Epithelial cell of proximal tubule (primary cell): Measurements from ENCODE around the gene CELA3A. TPM values are rescaled to one million over a fixed set of nuclear protein-coding genes. Genes with fewer than 3 reads are reported as not detected.
"Not testable (repeated sequence)": the region's sequence is repeated elsewhere in the genome, so short reads cannot be mapped to it uniquely, and the experiment has no call there.

Experiments used
- DNase-seq: peaks from one replicate; pipeline ENCODE4 v3.0.0-alpha.2; 2011; ENCODE audit warnings: low read depth
- H3K4me3 ChIP-seq: 2 replicates; pipeline ENCODE4 v1.5.1; 2011; ENCODE audit warnings: low read depth, mild to moderate bottlenecking, low read length
- total RNA-seq: library from RNA; depleted of rRNA; stranded (reverse); fragments of >200 nt; gene quantifications from 2 replicates; pipeline ENCODE4 v1.2.3, GENCODE V29; 2015
- TF ChIP-seq, protein P1 (sequence below): conservative IDR thresholded peaks from 2 replicates; pipeline ENCODE4 v1.5.1; 2012; ENCODE audit warnings: low read depth, mild to moderate bottlenecking, low read length

CELA3A gene
- total RNA-seq, 1 donor from 2014 or later: not detected

- not testable (repeated sequence) for H3K4me3 ChIP-seq, DNase-seq
- TF ChIP-seq, protein P1, sequence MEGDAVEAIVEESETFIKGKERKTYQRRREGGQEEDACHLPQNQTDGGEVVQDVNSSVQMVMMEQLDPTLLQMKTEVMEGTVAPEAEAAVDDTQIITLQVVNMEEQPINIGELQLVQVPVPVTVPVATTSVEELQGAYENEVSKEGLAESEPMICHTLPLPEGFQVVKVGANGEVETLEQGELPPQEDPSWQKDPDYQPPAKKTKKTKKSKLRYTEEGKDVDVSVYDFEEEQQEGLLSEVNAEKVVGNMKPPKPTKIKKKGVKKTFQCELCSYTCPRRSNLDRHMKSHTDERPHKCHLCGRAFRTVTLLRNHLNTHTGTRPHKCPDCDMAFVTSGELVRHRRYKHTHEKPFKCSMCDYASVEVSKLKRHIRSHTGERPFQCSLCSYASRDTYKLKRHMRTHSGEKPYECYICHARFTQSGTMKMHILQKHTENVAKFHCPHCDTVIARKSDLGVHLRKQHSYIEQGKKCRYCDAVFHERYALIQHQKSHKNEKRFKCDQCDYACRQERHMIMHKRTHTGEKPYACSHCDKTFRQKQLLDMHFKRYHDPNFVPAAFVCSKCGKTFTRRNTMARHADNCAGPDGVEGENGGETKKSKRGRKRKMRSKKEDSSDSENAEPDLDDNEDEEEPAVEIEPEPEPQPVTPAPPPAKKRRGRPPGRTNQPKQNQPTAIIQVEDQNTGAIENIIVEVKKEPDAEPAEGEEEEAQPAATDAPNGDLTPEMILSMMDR: peak; percentile 15
These were observed 20.8 kb upstream of the CELA3A start for GRCh38 chr1:21980515-21981220.

DNA sequence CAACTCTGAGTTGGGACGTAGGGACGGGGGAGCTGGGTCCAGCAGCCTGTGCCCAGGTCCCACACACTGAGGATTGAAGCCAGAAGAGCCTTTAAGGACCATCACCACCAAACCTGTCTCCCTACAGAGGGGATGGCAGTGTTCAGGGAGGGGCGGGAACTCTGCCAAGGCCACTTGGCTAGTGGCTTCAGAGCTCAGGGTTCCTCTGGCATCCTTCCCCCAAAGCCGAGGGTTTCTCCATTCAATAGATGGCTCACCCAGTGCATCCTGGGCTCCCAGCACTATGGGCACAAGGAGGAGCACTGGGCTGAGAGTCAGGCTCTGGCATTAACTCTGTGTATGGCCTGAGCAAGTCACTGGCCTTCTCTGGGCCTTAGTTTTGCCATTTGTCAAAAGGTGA, 20.2 kb upstream of the CELA3A start:
- not testable (repeated sequence) for H3K4me3 ChIP-seq, DNase-seq

DNA sequence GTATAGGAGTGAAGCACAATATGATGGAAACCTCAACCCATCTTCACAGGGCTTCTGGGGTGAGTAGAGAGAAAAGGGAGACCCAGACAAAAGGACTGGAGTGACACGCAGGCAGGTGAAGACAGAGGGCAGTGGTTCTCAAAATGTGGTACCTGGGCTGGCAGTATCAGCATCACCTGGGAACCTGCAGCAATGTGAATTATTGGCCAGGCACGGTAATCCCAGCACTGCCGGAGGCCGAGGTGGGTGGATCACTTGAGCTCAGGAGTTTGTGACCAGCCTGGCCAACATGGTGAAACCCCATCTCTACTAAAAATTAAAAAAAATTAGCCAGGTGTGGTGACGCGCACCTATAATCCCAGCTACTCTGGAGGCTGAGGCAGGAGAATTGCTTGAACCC, 19.3 kb upstream of the CELA3A start:
- H3K4me3 ChIP-seq, DNase-seq: not testable (repeated sequence)

- H3K4me3 ChIP-seq, DNase-seq: not testable (repeated sequence)
These were observed 17.9 kb upstream of the CELA3A start for GRCh38 chr1:21983539-21983938.

GRCh38 chr1:21985893-21986292, 15.6 kb upstream of the CELA3A start:
- not testable (repeated sequence) for DNase-seq, H3K4me3 ChIP-seq

DNA sequence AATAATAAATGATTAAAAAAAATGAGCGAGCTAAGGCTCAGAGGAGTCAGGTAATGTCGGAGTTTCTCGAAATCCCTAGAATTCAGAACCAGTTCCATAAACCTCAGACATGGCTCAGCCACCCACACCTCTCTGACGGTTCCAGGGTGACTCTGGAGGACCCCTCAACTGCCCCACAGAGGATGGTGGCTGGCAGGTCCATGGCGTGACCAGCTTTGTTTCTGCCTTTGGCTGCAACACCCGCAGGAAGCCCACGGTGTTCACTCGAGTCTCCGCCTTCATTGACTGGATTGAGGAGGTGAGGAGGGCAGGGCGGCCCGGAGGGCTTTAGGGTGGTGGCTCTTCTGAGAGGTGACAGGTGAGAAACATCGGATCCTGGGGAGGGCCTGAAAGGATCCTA, 15.1 kb upstream of the CELA3A start:
- H3K4me3 ChIP-seq, DNase-seq: not testable (repeated sequence)

- DNase-seq, H3K4me3 ChIP-seq: not testable (repeated sequence)
These were observed 11.6 kb upstream of the CELA3A start for GRCh38 chr1:21989672-21990393.

DNA sequence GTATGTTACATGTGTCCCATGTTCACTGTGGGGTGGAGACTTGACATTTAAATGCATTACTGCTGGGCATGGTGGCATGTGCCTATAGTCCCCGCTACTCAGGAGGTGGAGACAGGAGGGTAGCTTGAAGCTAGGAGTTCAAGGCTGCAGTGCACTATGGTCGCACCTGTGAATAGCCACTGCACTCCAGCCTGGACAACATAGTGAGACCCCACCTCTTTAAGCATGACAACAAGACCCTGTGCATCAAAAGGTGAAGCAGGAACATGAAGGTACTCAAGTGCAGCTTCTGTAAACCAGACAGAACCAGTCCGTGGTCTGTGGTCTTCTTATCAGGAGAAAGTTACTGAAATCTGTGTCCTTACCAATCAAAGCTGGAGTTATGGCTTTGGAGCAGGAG, 9.3 kb upstream of the CELA3A start:
- DNase-seq: not testable (repeated sequence)

GRCh38 chr1:21994716-21995115, 6.7 kb upstream of the CELA3A start:
- not testable (repeated sequence) for H3K4me3 ChIP-seq, DNase-seq

More for the DNA sequence above, 9.3 kb upstream of the CELA3A start:
- H3K4me3 ChIP-seq: not testable (repeated sequence)

DNA sequence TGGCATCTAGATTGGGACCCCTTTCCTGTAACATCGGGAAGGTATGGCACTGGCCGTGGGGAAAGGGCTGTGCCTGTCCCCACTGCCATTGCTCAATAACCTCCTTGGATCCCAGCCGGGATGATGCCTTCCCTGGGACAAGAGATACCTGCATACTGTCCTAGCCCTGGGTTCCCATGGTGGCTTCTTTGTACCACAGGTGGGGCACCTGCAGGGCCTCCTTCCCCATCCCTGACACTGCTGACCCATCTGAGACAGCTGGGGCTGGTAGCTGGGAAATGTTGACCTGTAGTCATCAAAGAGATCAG, 4.8 kb upstream of the CELA3A start:
- DNase-seq, H3K4me3 ChIP-seq: not testable (repeated sequence)

DNA sequence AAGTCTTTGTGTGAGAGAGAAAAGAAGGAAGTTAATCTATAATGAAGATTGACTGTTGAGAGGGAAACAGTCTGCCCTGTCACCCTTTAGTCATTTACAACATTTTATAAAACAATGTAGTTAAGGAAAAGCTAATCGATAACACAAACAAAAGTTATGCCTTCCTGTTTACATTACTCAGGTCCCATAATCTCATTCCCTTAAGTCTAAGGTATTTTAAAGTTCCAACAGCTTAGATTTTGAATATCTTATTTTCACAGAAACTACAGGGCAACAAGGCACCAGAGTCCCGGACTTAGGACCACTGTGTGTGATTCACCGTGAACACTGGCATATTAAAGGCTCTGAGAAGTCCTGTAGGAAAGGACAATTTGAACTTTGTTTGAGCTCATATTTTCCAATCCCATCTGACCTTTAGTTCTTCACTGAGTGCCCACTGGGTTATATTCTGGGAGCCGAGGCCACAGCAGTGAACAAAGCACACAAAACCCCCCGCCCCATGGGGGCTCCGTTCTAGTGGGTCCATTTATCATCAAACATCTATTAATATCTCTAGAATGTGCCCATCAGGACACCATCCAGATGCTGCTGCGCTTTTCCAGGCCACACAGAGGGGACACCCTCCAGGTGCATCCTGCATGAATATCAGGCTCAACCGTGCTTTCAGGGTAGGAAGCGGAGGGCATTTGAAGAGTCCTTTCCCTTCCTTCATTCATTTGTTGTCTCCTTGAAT, 3.4 kb upstream of the CELA3A start:
- H3K4me3 ChIP-seq: not testable (repeated sequence)

GRCh38 chr1:21998624-21999294, 2.7 kb upstream of the CELA3A start:
- H3K4me3 ChIP-seq, DNase-seq: not testable (repeated sequence)

More for the DNA sequence above, 3.4 kb upstream of the CELA3A start:
- peak; percentile 31 for DNase-seq

DNA sequence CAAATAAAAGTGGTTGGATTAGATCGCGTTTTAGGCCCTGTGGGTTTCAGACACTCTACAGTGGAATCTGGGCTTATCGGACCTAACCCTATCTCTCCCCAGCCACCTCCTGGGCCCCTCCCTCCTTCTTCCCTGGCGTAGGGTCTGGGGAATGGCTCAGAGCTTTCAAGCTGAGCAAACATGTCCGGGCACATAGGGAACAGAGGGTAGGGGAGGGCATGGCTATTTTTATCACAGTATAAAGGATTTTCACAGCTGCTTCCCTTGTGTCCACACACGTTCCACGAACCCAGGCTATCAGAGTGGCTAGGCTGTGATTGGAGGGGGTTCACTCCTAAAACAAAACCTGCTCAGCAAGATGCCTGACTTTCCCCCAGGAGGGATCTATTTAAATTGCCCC, 1.8 kb upstream of the CELA3A start:
- H3K4me3 ChIP-seq, DNase-seq: not testable (repeated sequence)

DNA sequence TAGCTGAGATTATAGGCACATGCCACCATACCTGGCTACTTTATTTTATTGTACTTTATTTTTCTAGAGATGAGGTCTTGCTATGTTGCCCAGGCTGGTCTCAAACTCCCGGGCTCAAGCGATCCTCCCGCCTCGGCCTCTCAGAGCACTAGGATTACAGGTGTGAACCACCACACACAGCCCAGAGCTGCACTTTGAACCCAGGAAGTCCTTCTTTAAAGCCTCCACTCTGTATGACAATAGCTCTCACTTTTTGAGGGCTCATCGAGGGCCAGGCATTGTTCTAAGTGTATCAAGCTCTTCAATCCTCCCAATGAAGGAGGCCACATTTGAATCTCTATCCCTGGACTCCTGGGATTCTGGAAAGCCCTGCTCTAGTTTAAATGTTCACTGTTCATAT, 1.0 kb downstream of the CELA3A start:
- DNase-seq, H3K4me3 ChIP-seq: not testable (repeated sequence)

GRCh38 chr1:22002875-22003274, 1.4 kb downstream of the CELA3A start:
- H3K4me3 ChIP-seq, DNase-seq: not testable (repeated sequence)

GRCh38 chr1:22003959-22004358, 2.5 kb downstream of the CELA3A start:
- H3K4me3 ChIP-seq, DNase-seq: not testable (repeated sequence)
